NCI-H526 treated with DMSO at 0.1 percent for 48 hours (cell line): ENCODE data around the gene ACSL5.

Experiments
- DNase-seq: peaks from one replicate; lab custom pipeline; 2025; lab: John Stamatoyannopoulos, UW

Gene ACSL5

DNA sequence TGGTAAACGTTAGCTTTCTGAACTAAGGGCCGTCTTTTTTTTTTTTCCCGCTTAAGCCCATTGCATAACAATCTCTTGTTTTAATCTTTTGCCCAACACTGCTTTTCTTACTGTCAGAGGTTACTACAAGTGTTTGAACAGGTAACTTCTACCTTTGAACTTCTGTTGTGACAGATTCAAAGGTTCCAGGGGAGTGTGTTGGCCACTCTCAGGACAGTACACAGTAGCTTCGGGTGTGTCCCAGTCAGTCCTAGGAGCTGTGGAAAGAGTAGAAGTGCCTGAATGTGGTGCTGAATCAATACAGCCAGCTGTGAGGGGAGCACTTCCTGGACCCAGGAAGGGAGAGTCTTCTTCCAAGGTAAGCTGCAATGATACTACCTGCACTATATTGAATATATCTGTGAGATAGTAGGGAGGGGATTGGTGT lies at the start of gene ACSL5:
Gene ACSL5 (plus strand): TSS at position 205 of the 427 bp plus-strand sequence. CDS start 20,831 bp downstream, outside the sequence.
- no peak for DNase-seq

- no peak for DNase-seq
These were observed 46.2 kb upstream of the ACSL5 start for GRCh38 chr10:112327678-112328077.

DNA sequence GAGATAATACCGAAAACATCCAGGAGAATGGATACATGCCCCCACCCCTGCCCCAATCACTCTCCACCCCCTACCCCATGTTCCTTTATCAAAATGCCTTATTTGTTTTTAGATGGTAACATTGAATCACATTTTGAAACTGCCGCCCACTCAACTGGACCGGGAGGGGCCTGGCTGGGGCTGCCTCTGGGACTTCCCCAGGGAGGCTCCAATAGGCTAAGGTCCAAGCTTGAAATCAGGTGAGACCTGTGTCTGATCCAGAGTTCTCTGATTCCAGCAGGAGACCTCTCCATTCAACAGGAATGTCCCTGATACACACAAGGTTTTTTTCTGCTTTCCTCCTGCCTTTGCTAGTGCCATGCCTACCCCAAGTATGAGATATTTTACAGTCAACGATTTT lies 43.8 kb upstream of the ACSL5 start:
- DNase-seq, result no peak

DNA sequence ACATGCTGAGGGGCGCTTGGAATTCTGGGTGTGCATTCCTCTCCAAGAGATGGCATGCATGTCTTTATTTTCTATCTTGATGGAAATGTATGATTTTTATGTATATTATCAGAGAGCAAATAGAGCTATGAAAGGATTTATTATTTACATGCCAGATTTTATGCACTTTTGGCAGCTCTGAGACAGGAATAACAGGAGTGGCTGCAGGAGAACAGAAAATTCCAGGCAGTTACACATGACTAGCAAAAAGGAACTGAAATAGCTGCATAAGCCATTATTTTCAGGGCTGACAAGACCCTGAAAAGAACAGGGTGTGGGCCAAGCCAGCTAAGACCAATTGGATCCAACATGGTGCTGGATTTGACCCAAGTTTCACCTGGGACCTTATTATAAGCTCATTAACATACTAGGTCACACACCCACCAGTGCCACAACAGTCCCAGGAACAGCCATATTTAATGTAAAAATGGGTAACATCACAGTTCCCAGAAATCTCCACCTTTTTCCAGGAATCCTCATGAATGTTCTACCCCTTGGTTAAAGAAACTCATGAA lies 43.2 kb upstream of the ACSL5 start:
- no peak for DNase-seq

- no peak for DNase-seq
These were observed 41.9 kb upstream of the ACSL5 start for GRCh38 chr10:112332022-112332421.

- DNase-seq, result no peak
These were observed 41.2 kb upstream of the ACSL5 start for GRCh38 chr10:112332509-112333228.

GRCh38 chr10:112333452-112333851 lies 40.5 kb upstream of the ACSL5 start:
- no peak for DNase-seq

- no peak for DNase-seq
These were observed 38.6 kb upstream of the ACSL5 start for GRCh38 chr10:112335111-112335867.

DNA sequence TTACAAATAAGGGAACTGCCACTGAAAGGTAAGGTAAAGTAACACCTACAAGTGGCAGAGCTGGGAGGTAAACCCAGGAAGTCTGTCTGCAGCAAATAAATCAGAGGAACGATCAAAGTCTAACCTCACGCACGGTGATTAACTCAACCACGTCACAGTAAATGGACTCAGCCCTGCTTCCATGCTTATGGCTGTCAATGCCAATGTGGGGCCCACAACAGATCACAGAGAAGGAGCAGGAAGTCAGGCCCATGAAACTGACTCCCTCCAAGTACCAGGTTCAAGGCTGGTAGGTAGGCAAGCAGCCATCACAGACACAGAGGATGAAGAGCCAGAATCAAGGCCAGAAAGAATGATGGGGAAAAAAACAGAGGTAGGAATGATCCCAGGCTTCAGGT lies 38.0 kb upstream of the ACSL5 start:
- no peak for DNase-seq

- DNase-seq, result no peak
These were observed 37.2 kb upstream of the ACSL5 start for GRCh38 chr10:112336556-112337201.

GRCh38 chr10:112338957-112339356 lies 35.0 kb upstream of the ACSL5 start:
- DNase-seq, result no peak

DNA sequence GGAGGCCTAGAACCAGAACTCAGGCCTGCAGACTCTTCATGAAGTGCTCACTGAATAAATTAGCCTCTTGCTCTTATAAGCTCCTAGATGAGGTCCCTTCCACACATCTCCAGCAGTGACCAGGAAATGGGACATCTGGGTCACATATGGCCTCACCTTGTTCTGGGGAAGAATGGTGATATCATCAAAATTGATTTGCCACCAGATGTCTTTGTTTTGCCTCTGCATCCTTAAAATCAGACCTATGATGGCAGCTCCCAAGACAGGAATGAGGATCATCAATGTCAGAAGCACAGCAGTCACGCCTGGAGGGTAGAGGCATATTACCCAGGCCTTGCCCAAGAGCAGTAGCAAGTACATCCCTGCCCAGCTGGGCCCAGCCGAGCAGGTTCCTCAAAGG lies 33.3 kb upstream of the ACSL5 start:
- DNase-seq, result no peak

DNA sequence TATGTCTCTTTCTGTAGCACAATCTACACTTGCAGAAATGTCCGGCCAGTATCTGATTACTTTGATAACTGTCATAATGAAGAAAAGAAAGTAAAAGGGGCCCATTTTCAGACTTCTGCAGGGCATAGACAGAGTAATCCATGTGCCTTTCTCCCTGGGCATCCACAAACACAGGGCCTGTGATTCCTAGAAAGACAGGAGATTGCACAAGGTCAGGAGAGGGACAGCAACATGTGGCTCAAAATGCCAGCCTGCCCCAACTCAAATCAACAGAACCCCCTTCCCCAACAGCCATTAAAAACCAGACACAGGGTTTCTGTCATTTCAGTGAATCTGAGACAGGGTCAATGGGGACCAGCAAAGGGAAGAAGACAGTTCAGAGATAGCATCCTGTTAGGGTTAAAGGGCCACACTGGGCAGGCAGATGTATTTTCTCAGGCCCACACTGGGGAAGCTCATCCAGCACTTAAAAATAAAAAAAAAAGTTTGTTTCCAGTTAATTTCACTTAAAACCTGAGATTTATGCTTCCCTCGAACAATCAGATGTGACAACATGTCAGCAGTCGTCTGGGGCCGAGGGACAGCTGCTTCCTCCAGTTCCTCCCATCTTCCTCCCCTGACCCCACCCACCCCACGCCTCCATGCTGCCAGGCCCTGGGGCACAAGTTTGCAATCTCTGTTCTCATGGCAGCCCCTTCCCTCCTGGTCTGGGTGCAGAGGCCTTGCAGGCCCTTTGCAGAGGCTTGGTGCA lies 30.7 kb upstream of the ACSL5 start:
- no peak for DNase-seq

- no peak for DNase-seq
These were observed 29.7 kb upstream of the ACSL5 start for GRCh38 chr10:112344261-112344660.

- no peak for DNase-seq
These were observed 28.7 kb upstream of the ACSL5 start for GRCh38 chr10:112345202-112345601.

- no peak for DNase-seq
These were observed 28.2 kb upstream of the ACSL5 start for GRCh38 chr10:112345743-112346142.

GRCh38 chr10:112346774-112347173 lies 27.1 kb upstream of the ACSL5 start:
- no peak for DNase-seq

- DNase-seq, result no peak
These were observed 25.9 kb upstream of the ACSL5 start for GRCh38 chr10:112347709-112348671.

GRCh38 chr10:112348759-112349158 lies 25.2 kb upstream of the ACSL5 start:
- no peak for DNase-seq

DNA sequence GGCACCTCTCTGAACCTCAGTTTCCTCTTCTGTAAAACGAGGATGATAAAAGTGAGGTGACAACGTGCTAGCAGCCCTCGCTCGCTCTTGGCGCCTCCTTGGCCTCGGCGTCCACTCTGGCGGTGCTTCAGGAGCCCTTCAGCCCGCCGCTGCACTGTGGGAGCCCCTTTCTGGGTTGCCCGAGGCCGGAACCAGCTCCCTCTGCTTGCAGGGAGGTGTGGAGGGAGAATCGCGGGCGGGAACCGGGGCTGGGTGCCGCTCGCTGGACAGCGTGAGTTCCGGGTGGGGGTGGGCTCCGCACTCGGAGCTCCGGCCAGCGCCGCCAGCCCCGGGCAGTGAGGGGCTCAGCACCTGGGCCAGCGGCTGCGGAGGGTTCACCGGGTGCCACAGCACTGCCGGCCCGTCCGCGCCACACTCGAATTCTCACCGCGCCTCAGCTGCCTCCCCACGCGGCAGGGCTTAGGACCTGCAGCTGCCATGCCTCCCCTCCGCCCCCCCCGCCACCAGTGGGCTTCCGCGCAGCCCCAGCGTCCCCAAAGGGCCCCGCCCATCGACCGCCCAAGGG lies 24.3 kb upstream of the ACSL5 start:
- DNase-seq, result no peak
